Measurements from ENCODE around the gene ABCC4. TPM values are rescaled to one million over a fixed set of nuclear protein-coding genes. Genes with fewer than 3 reads are reported as not detected.
"Not testable (repeated sequence)": the region's sequence is repeated elsewhere in the genome, so short reads cannot be mapped to it uniquely, and the experiment has no call there.

Gene ABCC4
- total RNA-seq, 1 donor from 2014 or later, result 12.6 TPM

GRCh38 chr13:95199896-95200295 is 101.4 kb downstream of the ABCC4 start:
- no peak for DNase-seq (ENCODE audit: low read depth)

GRCh38 chr13:95198606-95199005 is 102.6 kb downstream of the ABCC4 start:
- DNase-seq (ENCODE audit: low read depth), result not testable (repeated sequence)

GRCh38 chr13:95197548-95197947 is 103.7 kb downstream of the ABCC4 start:
- no peak for DNase-seq (ENCODE audit: low read depth)

GRCh38 chr13:95195146-95195545 is 106.1 kb downstream of the ABCC4 start:
- DNase-seq (ENCODE audit: low read depth), result no peak

- no peak for DNase-seq (ENCODE audit: low read depth)
Measured at GRCh38 chr13:95193509-95194230, 107.6 kb downstream of the ABCC4 start.

- DNase-seq (ENCODE audit: low read depth), result no peak
Measured at GRCh38 chr13:95192998-95193397, 108.3 kb downstream of the ABCC4 start.

GRCh38 chr13:95192564-95192945 is 108.7 kb downstream of the ABCC4 start:
- not testable (repeated sequence) for DNase-seq (ENCODE audit: low read depth)

GRCh38 chr13:95191821-95192563 is 109.3 kb downstream of the ABCC4 start:
- peak; percentile 85 for DNase-seq (ENCODE audit: low read depth)

- DNase-seq (ENCODE audit: low read depth), result no peak
Measured at GRCh38 chr13:95188128-95188527, 113.1 kb downstream of the ABCC4 start.

GRCh38 chr13:95185851-95186250 is 115.4 kb downstream of the ABCC4 start:
- DNase-seq (ENCODE audit: low read depth), result no peak

GRCh38 chr13:95185311-95185710 is 115.9 kb downstream of the ABCC4 start:
- no peak for DNase-seq (ENCODE audit: low read depth)

GRCh38 chr13:95184317-95184716 is 116.9 kb downstream of the ABCC4 start:
- no peak for DNase-seq (ENCODE audit: low read depth)

GRCh38 chr13:95182570-95183265 is 118.5 kb downstream of the ABCC4 start:
- DNase-seq (ENCODE audit: low read depth), result no peak

- DNase-seq (ENCODE audit: low read depth), result no peak
Measured at GRCh38 chr13:95181586-95181985, 119.7 kb downstream of the ABCC4 start.

- DNase-seq (ENCODE audit: low read depth), result peak; percentile 35
Measured at GRCh38 chr13:95180513-95181245, 120.6 kb downstream of the ABCC4 start.

GRCh38 chr13:95176611-95177259 is 124.5 kb downstream of the ABCC4 start:
- no peak for DNase-seq (ENCODE audit: low read depth)

GRCh38 chr13:95174517-95174916 is 126.7 kb downstream of the ABCC4 start:
- DNase-seq (ENCODE audit: low read depth), result no peak

- DNase-seq (ENCODE audit: low read depth), result no peak
Measured at GRCh38 chr13:95168191-95168590, 133.1 kb downstream of the ABCC4 start.

GRCh38 chr13:95167003-95167402 is 134.2 kb downstream of the ABCC4 start:
- DNase-seq (ENCODE audit: low read depth), result not testable (repeated sequence)

- no peak for DNase-seq (ENCODE audit: low read depth)
Measured at GRCh38 chr13:95164830-95165229, 136.4 kb downstream of the ABCC4 start.
